Activated T-cell treated with anti-CD3 and anti-CD28 coated beads, Interleukin-2, amount 50 U/mL, for 4 hours (primary cell): ENCODE measurements around the gene IRX5. TPM values are rescaled to one million over a fixed set of nuclear protein-coding genes. Genes with fewer than 3 reads are reported as not detected.
A peak's percentile ranks its signal among the peaks of the same experiment; 100 is the strongest.

Experiments used
- ATAC-seq, 2 donors: fragments of 200-7000 bp; cut with Tn5 transposase; one replicate each; pipeline ENCODE4 v1.10.0; 2021
- DNase-seq: peaks from one replicate; pipeline ENCODE4 v3.0.0-alpha.2; 2020
- H3K27me3 Mint-ChIP-seq: one replicate; pipeline ENCODE4 v1.8.0; 2021; ENCODE audit warnings: low read depth, mixed read lengths
- H3K36me3 Mint-ChIP-seq: one replicate; pipeline ENCODE4 v1.8.0; 2022; ENCODE audit warnings: mixed read lengths; ENCODE audit not compliant: insufficient read depth
- H3K4me1 Mint-ChIP-seq: one replicate; pipeline ENCODE4 v1.8.0; 2021; ENCODE audit warnings: low read depth, mixed read lengths
- H3K4me3 Mint-ChIP-seq: one replicate; pipeline ENCODE4 v1.8.0; 2021; ENCODE audit warnings: mild to moderate bottlenecking, moderate library complexity, mixed read lengths
- H3K9me3 Mint-ChIP-seq: one replicate; pipeline ENCODE4 v1.8.0; 2021; ENCODE audit warnings: mixed read lengths
- total RNA-seq, 3 donors: library from RNA; stranded (reverse); gene quantifications; one replicate each; pipeline ENCODE4 v1.2.1, GENCODE V29; 2021

Gene IRX5
- total RNA-seq: not detected

GRCh38 chr16:54930005-54930868 lies at the start of gene IRX5:
IRX5 (plus strand) TSS chr16:54930865; CDS start chr16:54931199, 334 bp downstream.
- H3K9me3 Mint-ChIP-seq: peaks cover 6% of the 10 kb centered on the region
- H3K27me3 Mint-ChIP-seq: peaks cover 71% of the 10 kb centered on the region
- H3K4me3 Mint-ChIP-seq: peak within 1 kb of the TSS; percentile 77
- ATAC-seq (peak; percentile 21 to 25), DNase-seq (no peak)
- H3K4me1 Mint-ChIP-seq: peaks cover 32% of the 10 kb centered on the region
- no peaks in the 10 kb centered on the region for H3K36me3 Mint-ChIP-seq

GRCh38 chr16:54882556-54882955 lies 48.1 kb upstream of the IRX5 start:
- Mint-ChIP-seq H3K4me1 (no peaks in the 10 kb centered on the region), H3K4me3 (no peak overlapping the region), H3K27me3 (peaks cover 6% of the 10 kb centered on the region), H3K36me3 (no peaks in the 10 kb centered on the region), H3K9me3 (peaks cover 7% of the 10 kb centered on the region)
- DNase-seq (no peak), ATAC-seq (no peak)

- Mint-ChIP-seq H3K9me3 (peaks cover 7% of the 10 kb centered on the region), H3K36me3 (no peaks in the 10 kb centered on the region), H3K27me3 (peaks cover 3% of the 10 kb centered on the region), H3K4me3 (no peak overlapping the region), H3K4me1 (no peaks in the 10 kb centered on the region)
- ATAC-seq: no peak
- no peak for DNase-seq
Measured at GRCh38 chr16:54883358-54883757, 47.3 kb upstream of the IRX5 start.

DNA sequence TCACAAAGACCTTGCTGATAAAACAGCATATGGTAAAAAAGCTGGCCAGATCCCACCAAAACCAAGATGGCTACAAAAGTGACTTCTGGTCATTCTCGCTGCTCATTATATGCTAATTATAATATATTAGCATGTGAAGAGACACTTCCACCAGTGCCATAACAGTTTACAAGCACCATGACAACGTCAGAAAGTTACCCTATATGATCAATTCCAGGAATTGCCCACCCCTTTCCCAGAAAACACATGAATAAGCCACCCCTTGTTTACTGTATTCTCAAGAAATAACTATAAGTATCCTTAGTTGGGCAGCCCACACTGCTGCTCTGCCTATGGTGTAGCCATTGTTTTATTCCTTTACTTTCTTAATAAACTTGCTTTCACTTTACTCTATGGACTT lies 44.6 kb upstream of the IRX5 start:
- no peak for DNase-seq
- no peaks in the 10 kb centered on the region for H3K36me3 Mint-ChIP-seq
- H3K4me1 Mint-ChIP-seq: no peaks in the 10 kb centered on the region
- no peak for ATAC-seq
- no peaks in the 10 kb centered on the region for H3K9me3 Mint-ChIP-seq
- H3K27me3 Mint-ChIP-seq: peaks cover 3% of the 10 kb centered on the region
- no peak overlapping the region for H3K4me3 Mint-ChIP-seq

- Mint-ChIP-seq H3K27me3 (no peaks in the 10 kb centered on the region), H3K4me3 (no peak overlapping the region)
Measured at GRCh38 chr16:54890381-54890780, 40.3 kb upstream of the IRX5 start.

GRCh38 chr16:54891346-54891745 lies 39.3 kb upstream of the IRX5 start:
- Mint-ChIP-seq H3K36me3 (no peaks in the 10 kb centered on the region), H3K4me1 (no peaks in the 10 kb centered on the region), H3K27me3 (no peaks in the 10 kb centered on the region), H3K9me3 (no peaks in the 10 kb centered on the region), H3K4me3 (no peak overlapping the region)
- DNase-seq (no peak), ATAC-seq (no peak)

More at GRCh38 chr16:54890381-54890780, 40.3 kb upstream of the IRX5 start:
- Mint-ChIP-seq H3K36me3 (no peaks in the 10 kb centered on the region), H3K4me1 (no peaks in the 10 kb centered on the region), H3K9me3 (no peaks in the 10 kb centered on the region)
- ATAC-seq (no peak), DNase-seq (no peak)

- no peaks in the 10 kb centered on the region for H3K27me3 Mint-ChIP-seq
- DNase-seq (no peak), ATAC-seq (no peak)
- no peaks in the 10 kb centered on the region for H3K36me3 Mint-ChIP-seq
- no peaks in the 10 kb centered on the region for H3K9me3 Mint-ChIP-seq
- no peak overlapping the region for H3K4me3 Mint-ChIP-seq
- H3K4me1 Mint-ChIP-seq: no peaks in the 10 kb centered on the region
Measured at GRCh38 chr16:54892981-54893380, 37.7 kb upstream of the IRX5 start.

- no peaks in the 10 kb centered on the region for H3K27me3 Mint-ChIP-seq
- H3K4me1 Mint-ChIP-seq: no peaks in the 10 kb centered on the region
- no peak for DNase-seq
- peaks cover 6% of the 10 kb centered on the region for H3K9me3 Mint-ChIP-seq
- no peaks in the 10 kb centered on the region for H3K36me3 Mint-ChIP-seq
- no peak for ATAC-seq
- H3K4me3 Mint-ChIP-seq: no peak overlapping the region
Measured at GRCh38 chr16:54897930-54898329, 32.7 kb upstream of the IRX5 start.

GRCh38 chr16:54901606-54902005 lies 29.1 kb upstream of the IRX5 start:
- ATAC-seq (no peak), DNase-seq (no peak)
- Mint-ChIP-seq H3K36me3 (no peaks in the 10 kb centered on the region), H3K4me1 (no peaks in the 10 kb centered on the region), H3K27me3 (peaks cover 2% of the 10 kb centered on the region), H3K4me3 (no peak overlapping the region), H3K9me3 (peaks cover 8% of the 10 kb centered on the region)

DNA sequence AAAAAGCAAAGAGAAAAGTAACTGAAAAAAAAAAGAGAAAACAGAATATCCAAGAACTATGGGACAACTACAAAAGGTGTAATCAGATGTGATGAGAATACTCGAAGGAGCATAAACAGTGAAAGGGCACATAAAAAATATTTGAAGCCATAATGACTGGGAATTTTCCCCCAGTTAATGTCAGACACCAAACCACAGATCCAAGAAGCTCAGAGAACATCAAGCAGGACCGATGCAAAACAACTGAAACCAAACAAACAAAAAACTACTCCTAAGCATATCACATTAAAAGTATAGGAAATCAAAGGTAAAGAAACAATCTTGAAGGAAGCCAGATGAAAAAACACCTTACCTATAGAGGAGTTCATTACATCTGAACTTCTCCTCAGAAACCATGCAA lies 27.6 kb upstream of the IRX5 start:
- no peak overlapping the region for H3K4me3 Mint-ChIP-seq
- peaks cover 6% of the 10 kb centered on the region for H3K27me3 Mint-ChIP-seq
- no peaks in the 10 kb centered on the region for H3K36me3 Mint-ChIP-seq
- DNase-seq (no peak), ATAC-seq (no peak)
- H3K9me3 Mint-ChIP-seq: peaks cover 8% of the 10 kb centered on the region
- no peaks in the 10 kb centered on the region for H3K4me1 Mint-ChIP-seq

GRCh38 chr16:54911079-54911478 lies 19.6 kb upstream of the IRX5 start:
- Mint-ChIP-seq H3K27me3 (peaks cover 18% of the 10 kb centered on the region), H3K36me3 (no peaks in the 10 kb centered on the region), H3K4me3 (no peak overlapping the region), H3K4me1 (no peaks in the 10 kb centered on the region), H3K9me3 (no peaks in the 10 kb centered on the region)
- DNase-seq (no peak), ATAC-seq (no peak)

- Mint-ChIP-seq H3K4me3 (no peak overlapping the region), H3K4me1 (no peaks in the 10 kb centered on the region), H3K36me3 (no peaks in the 10 kb centered on the region), H3K27me3 (peaks cover 14% of the 10 kb centered on the region), H3K9me3 (no peaks in the 10 kb centered on the region)
- DNase-seq (no peak), ATAC-seq (no peak)
Measured at GRCh38 chr16:54912720-54913119, 17.9 kb upstream of the IRX5 start.

DNA sequence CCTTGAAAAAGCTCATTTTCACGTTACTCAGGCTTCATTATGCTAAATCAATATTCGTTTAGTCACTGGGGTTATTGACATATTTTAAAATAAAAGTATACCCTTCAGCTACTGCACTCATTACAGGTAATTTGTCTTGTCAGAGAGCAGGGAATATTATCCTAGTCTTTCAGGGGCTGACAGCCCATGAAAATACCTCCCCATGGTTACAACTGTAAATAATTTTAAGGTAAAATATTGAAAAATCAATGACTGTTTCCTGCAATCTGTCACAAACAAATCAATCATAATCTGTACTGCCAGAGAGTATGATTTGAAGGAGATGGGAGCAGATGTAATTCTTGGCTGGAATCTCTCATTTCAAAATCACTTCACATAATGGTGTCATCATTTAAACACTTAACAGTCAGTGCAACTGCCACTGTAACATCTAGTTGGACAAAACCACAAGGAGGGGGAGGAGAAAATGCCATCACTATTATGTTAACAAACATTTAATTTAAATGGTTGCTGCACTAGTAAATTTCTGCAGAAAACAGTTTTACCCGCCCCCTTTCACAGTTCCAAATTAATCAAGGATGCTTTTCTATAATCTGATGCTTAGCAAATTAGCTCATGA lies 9.3 kb upstream of the IRX5 start:
- Mint-ChIP-seq H3K27me3 (peaks cover 39% of the 10 kb centered on the region), H3K4me1 (no peaks in the 10 kb centered on the region), H3K36me3 (no peaks in the 10 kb centered on the region), H3K9me3 (no peaks in the 10 kb centered on the region), H3K4me3 (no peak overlapping the region)
- DNase-seq: no peak
- ATAC-seq: no peak

DNA sequence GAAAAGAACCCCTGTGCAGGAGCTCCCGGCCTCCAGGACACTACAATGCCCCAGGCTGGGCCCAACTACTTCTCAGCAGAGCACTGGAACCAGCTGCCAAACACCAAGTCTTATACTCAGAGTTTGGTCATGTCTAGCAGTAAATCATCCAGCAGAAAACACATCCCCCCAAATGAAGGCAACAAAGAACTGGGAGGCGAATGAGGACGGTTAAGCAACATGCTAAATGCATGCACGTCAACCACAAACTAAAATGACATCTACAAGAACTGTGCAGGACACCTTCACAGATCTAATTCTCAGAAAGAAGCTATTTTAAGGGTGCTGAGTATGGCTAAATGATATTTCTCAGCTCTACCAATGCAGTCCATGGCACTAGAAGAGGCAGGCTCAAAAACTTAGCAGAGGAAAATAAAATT lies 7.6 kb upstream of the IRX5 start:
- peaks cover 6% of the 10 kb centered on the region for H3K9me3 Mint-ChIP-seq
- ATAC-seq (no peak), DNase-seq (no peak)
- peaks cover 7% of the 10 kb centered on the region for H3K4me1 Mint-ChIP-seq
- peaks cover 52% of the 10 kb centered on the region for H3K27me3 Mint-ChIP-seq
- no peak overlapping the region for H3K4me3 Mint-ChIP-seq
- no peaks in the 10 kb centered on the region for H3K36me3 Mint-ChIP-seq

- H3K9me3 Mint-ChIP-seq: peaks cover 6% of the 10 kb centered on the region
- DNase-seq: no peak
- H3K27me3 Mint-ChIP-seq: peaks cover 47% of the 10 kb centered on the region
- no peak overlapping the region for H3K4me3 Mint-ChIP-seq
- H3K4me1 Mint-ChIP-seq: peaks cover 8% of the 10 kb centered on the region
- ATAC-seq: no peak
- no peaks in the 10 kb centered on the region for H3K36me3 Mint-ChIP-seq
Measured at GRCh38 chr16:54923988-54924387, 6.7 kb upstream of the IRX5 start.
